ENCODE data around the gene B3GAT3.

DNA sequence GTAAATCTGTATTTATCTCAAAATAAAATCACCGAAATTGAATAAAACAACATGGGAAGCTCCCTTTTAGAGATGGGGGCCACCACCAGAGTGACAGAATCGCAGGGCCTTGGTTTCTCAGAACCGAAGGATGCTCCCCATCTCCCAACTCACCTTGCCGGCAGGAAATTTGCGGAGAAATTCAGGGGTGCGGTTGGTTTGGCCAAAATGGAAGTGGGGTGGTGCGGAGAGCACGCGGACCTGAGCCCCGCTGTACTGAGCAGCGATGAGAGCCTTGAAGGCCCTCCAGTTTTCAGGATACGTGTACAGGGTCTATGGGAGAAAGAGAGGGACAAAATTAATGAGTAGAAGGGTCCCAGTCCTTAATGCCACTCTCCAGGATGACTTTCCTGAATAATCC, 49.4 kb downstream of the B3GAT3 start:
- TF ChIP-seq, protein P1, sequence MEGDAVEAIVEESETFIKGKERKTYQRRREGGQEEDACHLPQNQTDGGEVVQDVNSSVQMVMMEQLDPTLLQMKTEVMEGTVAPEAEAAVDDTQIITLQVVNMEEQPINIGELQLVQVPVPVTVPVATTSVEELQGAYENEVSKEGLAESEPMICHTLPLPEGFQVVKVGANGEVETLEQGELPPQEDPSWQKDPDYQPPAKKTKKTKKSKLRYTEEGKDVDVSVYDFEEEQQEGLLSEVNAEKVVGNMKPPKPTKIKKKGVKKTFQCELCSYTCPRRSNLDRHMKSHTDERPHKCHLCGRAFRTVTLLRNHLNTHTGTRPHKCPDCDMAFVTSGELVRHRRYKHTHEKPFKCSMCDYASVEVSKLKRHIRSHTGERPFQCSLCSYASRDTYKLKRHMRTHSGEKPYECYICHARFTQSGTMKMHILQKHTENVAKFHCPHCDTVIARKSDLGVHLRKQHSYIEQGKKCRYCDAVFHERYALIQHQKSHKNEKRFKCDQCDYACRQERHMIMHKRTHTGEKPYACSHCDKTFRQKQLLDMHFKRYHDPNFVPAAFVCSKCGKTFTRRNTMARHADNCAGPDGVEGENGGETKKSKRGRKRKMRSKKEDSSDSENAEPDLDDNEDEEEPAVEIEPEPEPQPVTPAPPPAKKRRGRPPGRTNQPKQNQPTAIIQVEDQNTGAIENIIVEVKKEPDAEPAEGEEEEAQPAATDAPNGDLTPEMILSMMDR (IDR thresholded peaks at IDR 0.05; ENCODE audit: low read depth, low read length, poor library complexity, severe bottlenecking) = no peak
- no peak for TF ChIP-seq EZH2phosphoT487 (IDR thresholded peaks at IDR 0.05; ENCODE audit: borderline replicate concordance, low read length)
